Colonic mucosa (tissue), 4 donors: ENCODE data around the gene SFTPA2. TPM values are rescaled to one million over a fixed set of nuclear protein-coding genes. Genes with fewer than 3 reads are reported as not detected.
"Not testable (repeated sequence)": the region's sequence is repeated elsewhere in the genome, so short reads cannot be mapped to it uniquely, and the experiment has no call there.

Source experiments
- DNase-seq: peaks from one replicate; pipeline ENCODE4 v3.0.0-alpha.2; 2020
- H3K27ac ChIP-seq: fragments of 200-600 bp; one replicate; pipeline ENCODE4 v1.8.0; 2021
- H3K27me3 ChIP-seq: fragments of 200-600 bp; one replicate; pipeline ENCODE4 v1.8.0; 2021
- H3K36me3 ChIP-seq: fragments of 200-600 bp; one replicate; pipeline ENCODE4 v1.8.0; 2021
- H3K4me1 ChIP-seq: fragments of 200-600 bp; one replicate; pipeline ENCODE4 v1.8.0; 2021; ENCODE audit warnings: mild to moderate bottlenecking
- H3K4me3 ChIP-seq: fragments of 200-600 bp; one replicate; pipeline ENCODE4 v1.8.0; 2021
- H3K9ac ChIP-seq, 2 donors: one replicate each; pipeline ENCODE4 v1.7.0; 2013; ENCODE audit warnings: control low read depth in 2 of 2, low read depth in 2 of 2, low read length in 2 of 2
- H3K9me3 ChIP-seq: fragments of 200-600 bp; one replicate; pipeline ENCODE4 v1.8.0; 2021
- CTCF ChIP-seq: fragments of 200-600 bp; IDR thresholded peaks from one replicate; pipeline ENCODE4 v1.8.0; 2022; ENCODE audit warnings: antibody characterized with exemption, mild to moderate bottlenecking
- intact Hi-C: fragments of 100-400 bp; cut with DNase I; formaldehyde crosslinking; loops from one replicate; pipeline ENCODE4 v1.14.1; 2022
- total RNA-seq, 2 donors: library from RNA; stranded (reverse); fragmentation: NEBNext Ultra II Directional in 1 of 2; extraction: Animal tissue kit (Norgen Biotek cat#: 25700) in 1 of 2; gene quantifications; one replicate each; pipeline ENCODE4 v1.2.1, GENCODE V29; 2021
- donor health status: healthy.
- donor health status: DM: no; HTN: no; CAD: no.
- donor health status: DM: no; HTN: no; CAD: no.

SFTPA2 gene
- total RNA-seq, 2 donors from 2014 or later, result 5.6 to 14.2 TPM

GRCh38 chr10:79552143-79552542, 8.1 kb downstream of the SFTPA2 start:
- TF ChIP-seq CTCF, result no peak
- no peaks in the 10 kb centered on the region for H3K27me3 ChIP-seq
- H3K4me1 ChIP-seq, result no peaks in the 10 kb centered on the region
- H3K4me3 ChIP-seq, result no peak overlapping the region
- DNase-seq, result no peak
- no peaks in the 10 kb centered on the region for H3K9me3 ChIP-seq
- no peak overlapping the region for H3K9ac ChIP-seq
- intact Hi-C loops, result no loop called here
- no peaks in the 10 kb centered on the region for H3K36me3 ChIP-seq
- H3K27ac ChIP-seq, result no peak overlapping the region

- Histone ChIP-seq H3K9me3 (no peaks in the 10 kb centered on the region), H3K9ac (no peak overlapping the region), H3K27ac (no peak overlapping the region), H3K4me1 (no peaks in the 10 kb centered on the region), H3K4me3 (no peak overlapping the region), H3K36me3 (no peaks in the 10 kb centered on the region), H3K27me3 (no peaks in the 10 kb centered on the region)
- intact Hi-C loops, result loop anchor here (10.0 kb wide), 1 partner anchor 387 kb away; no protein-coding TSS in a partner anchor
- TF ChIP-seq CTCF, result no peak
- DNase-seq, result no peak
These were observed 12.2 kb downstream of the SFTPA2 start for GRCh38 chr10:79547973-79548372.

GRCh38 chr10:79547128-79547527, 13.1 kb downstream of the SFTPA2 start:
- H3K27ac ChIP-seq, H3K4me1 ChIP-seq, H3K4me3 ChIP-seq, H3K36me3 ChIP-seq, H3K9me3 ChIP-seq, DNase-seq, H3K27me3 ChIP-seq, H3K9ac ChIP-seq: not testable (repeated sequence)
- intact Hi-C loops, result loop anchor here (10.0 kb wide), 1 partner anchor 388 kb away; no protein-coding TSS in a partner anchor

- H3K4me3 ChIP-seq, H3K9me3 ChIP-seq, H3K9ac ChIP-seq, H3K36me3 ChIP-seq, DNase-seq, H3K4me1 ChIP-seq, H3K27me3 ChIP-seq, H3K27ac ChIP-seq: not testable (repeated sequence)
- intact Hi-C loops, result loop anchor here (10.0 kb wide), 1 partner anchor 390 kb away; no protein-coding TSS in a partner anchor
These were observed 15.1 kb downstream of the SFTPA2 start for GRCh38 chr10:79544926-79545659.

- not testable (repeated sequence) for H3K4me3 ChIP-seq
These were observed 15.8 kb downstream of the SFTPA2 start for GRCh38 chr10:79544408-79544807.

GRCh38 chr10:79542626-79543025, 17.6 kb downstream of the SFTPA2 start:
- Histone ChIP-seq H3K36me3 (no peaks in the 10 kb centered on the region), H3K4me1 (no peaks in the 10 kb centered on the region), H3K27ac (no peak overlapping the region), H3K9ac (no peak overlapping the region), H3K27me3 (no peaks in the 10 kb centered on the region), H3K9me3 (no peaks in the 10 kb centered on the region), H3K4me3 (no peak overlapping the region)
- intact Hi-C loops, result loop anchor here (10.0 kb wide), 1 partner anchor 392 kb away; no protein-coding TSS in a partner anchor
- DNase-seq, result no peak
- TF ChIP-seq CTCF, result no peak

More at GRCh38 chr10:79544408-79544807, 15.8 kb downstream of the SFTPA2 start:
- not testable (repeated sequence) for H3K9ac ChIP-seq, H3K27me3 ChIP-seq, H3K27ac ChIP-seq, DNase-seq, H3K36me3 ChIP-seq, H3K9me3 ChIP-seq, H3K4me1 ChIP-seq
- intact Hi-C loops, result loop anchor here (10.0 kb wide), 1 partner anchor 390 kb away; no protein-coding TSS in a partner anchor

GRCh38 chr10:79540930-79541329, 19.3 kb downstream of the SFTPA2 start:
- H3K9me3 ChIP-seq, H3K27me3 ChIP-seq, H3K27ac ChIP-seq, H3K36me3 ChIP-seq, H3K4me1 ChIP-seq, H3K4me3 ChIP-seq, H3K9ac ChIP-seq, DNase-seq: not testable (repeated sequence)
- intact Hi-C loops, result loop anchor here (10.0 kb wide), 1 partner anchor 394 kb away; no protein-coding TSS in a partner anchor

DNA sequence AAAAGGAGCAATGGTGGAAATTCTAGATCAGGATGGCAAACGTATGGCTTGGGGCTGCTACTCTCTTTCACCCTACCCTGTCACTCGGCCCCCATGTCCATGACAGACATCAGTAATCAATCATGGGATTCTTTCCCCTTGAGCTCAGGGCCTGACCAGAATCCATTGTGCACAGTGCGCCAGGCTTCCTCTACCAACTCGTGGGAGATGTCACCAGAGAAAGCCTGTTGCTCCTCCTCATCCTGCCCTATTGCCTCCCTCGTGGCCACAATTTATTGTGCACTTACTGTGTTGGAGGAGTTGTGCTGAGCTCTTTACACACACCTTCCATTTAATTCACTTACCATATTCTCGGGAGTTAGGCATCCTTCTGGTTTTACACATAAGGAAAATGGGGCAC, 21.9 kb downstream of the SFTPA2 start:
- not testable (repeated sequence) for DNase-seq, H3K36me3 ChIP-seq, H3K27ac ChIP-seq, H3K27me3 ChIP-seq, H3K4me3 ChIP-seq, H3K4me1 ChIP-seq, H3K9me3 ChIP-seq, H3K9ac ChIP-seq
- intact Hi-C loops, result loop anchor here (5.0 kb wide), 1 partner anchor 69 kb away; no protein-coding TSS in a partner anchor

GRCh38 chr10:79533903-79534175, 26.4 kb downstream of the SFTPA2 start:
- H3K9me3 ChIP-seq, H3K9ac ChIP-seq, H3K4me1 ChIP-seq, H3K27me3 ChIP-seq, H3K27ac ChIP-seq, H3K36me3 ChIP-seq, intact Hi-C loops, H3K4me3 ChIP-seq, DNase-seq: not testable (repeated sequence)

- H3K4me3 ChIP-seq, H3K36me3 ChIP-seq, H3K27me3 ChIP-seq, H3K27ac ChIP-seq, H3K9me3 ChIP-seq, intact Hi-C loops, H3K9ac ChIP-seq, H3K4me1 ChIP-seq, DNase-seq: not testable (repeated sequence)
These were observed 26.9 kb downstream of the SFTPA2 start for GRCh38 chr10:79533142-79533902.
